Skin epidermis (tissue), 12 donors: ENCODE measurements around the gene NBR1.
"Not testable (repeated sequence)": the region's sequence is repeated elsewhere in the genome, so short reads cannot be mapped to it uniquely, and the experiment has no call there.

Source experiments
- H3K27ac ChIP-seq, 21 experiments: fragments of 200-600 bp; sonication (generic) in 11 of 21; one replicate each; pipeline ENCODE4 v1.5.0; 2020; ENCODE audit warnings: mild to moderate bottlenecking in 3 of 21, inconsistent platforms in 2 of 21, moderate library complexity in 2 of 21
- H3K4me3 ChIP-seq, 7 experiments: fragments of 200-600 bp; sonication (generic) in 2 of 7; one replicate each; pipeline ENCODE4 v1.5.0; 2020; ENCODE audit warnings: inconsistent platforms in 2 of 7, mild to moderate bottlenecking in 2 of 7, moderate library complexity in 1 of 7

The NBR1 gene

GRCh38 chr17:43151880-43152456 lies 19.0 kb upstream of the NBR1 start:
- Histone ChIP-seq H3K4me3 (no peak overlapping the region), H3K27ac (no peak overlapping the region)

GRCh38 chr17:43153197-43153835 lies 17.7 kb upstream of the NBR1 start:
- H3K4me3 ChIP-seq, H3K27ac ChIP-seq: not testable (repeated sequence)

GRCh38 chr17:43155666-43156065 lies 15.3 kb upstream of the NBR1 start:
- H3K4me3 ChIP-seq: no peak overlapping the region

DNA sequence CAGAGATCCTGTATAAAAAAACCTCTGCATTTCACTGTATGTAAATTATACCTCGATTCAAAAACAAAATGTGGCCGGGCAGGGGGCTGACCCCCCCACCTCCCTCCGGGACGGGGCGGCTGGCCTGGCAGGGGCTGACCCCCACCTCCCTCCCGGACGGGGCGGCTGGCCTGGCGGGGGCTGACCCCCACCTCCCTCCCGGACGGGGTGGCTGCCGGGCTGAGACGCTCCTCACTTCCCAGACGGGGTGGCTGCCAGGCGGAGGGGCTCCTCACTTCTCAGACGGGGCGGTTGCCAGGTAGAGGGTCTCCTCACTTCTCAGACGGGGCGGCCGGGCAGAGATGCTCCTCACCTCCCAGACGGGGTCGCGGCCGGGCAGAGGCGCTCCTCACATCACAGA lies 11.8 kb upstream of the NBR1 start:
- not testable (repeated sequence) for H3K27ac ChIP-seq, H3K4me3 ChIP-seq

More at GRCh38 chr17:43155666-43156065, 15.3 kb upstream of the NBR1 start:
- H3K27ac ChIP-seq: no peak overlapping the region

- not testable (repeated sequence) for H3K27ac ChIP-seq, H3K4me3 ChIP-seq
These were observed 11.1 kb upstream of the NBR1 start for GRCh38 chr17:43159957-43160356.

- H3K4me3 ChIP-seq, H3K27ac ChIP-seq: not testable (repeated sequence)
These were observed 5.0 kb upstream of the NBR1 start for GRCh38 chr17:43165971-43166370.

DNA sequence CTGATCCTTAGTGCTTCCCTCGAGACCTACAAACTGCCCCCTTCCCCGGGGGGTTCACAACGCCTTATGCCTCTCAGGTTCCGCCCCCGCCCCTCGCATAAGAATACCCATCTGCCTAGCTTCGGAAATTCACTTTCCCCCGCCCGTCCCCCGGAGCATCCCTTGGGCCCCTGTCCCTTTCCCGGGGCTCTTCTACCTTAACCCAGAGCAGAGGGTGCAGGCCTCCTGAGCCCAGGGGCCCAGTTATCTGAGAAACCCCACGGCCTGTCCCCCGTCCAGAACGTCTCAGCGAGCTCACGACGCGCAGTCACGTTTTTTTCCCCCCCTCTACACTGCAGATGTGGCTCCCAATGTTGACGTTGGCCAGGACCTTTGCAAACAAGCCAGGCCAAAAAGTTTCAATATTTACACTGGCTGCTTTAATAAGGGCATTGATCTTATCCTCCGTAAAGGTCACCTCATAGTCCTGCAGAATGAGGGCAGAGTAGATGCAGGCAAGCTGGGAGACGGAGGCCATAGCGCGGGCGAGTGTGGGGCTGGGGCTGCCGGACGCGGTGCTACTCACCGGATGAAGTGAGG lies 1.4 kb upstream of the NBR1 start:
- Histone ChIP-seq H3K4me3 (peak overlapping the region; percentile 64 to 82 (median 74)), H3K27ac (peak overlapping the region; percentile 7 to 97 (median 94))

DNA sequence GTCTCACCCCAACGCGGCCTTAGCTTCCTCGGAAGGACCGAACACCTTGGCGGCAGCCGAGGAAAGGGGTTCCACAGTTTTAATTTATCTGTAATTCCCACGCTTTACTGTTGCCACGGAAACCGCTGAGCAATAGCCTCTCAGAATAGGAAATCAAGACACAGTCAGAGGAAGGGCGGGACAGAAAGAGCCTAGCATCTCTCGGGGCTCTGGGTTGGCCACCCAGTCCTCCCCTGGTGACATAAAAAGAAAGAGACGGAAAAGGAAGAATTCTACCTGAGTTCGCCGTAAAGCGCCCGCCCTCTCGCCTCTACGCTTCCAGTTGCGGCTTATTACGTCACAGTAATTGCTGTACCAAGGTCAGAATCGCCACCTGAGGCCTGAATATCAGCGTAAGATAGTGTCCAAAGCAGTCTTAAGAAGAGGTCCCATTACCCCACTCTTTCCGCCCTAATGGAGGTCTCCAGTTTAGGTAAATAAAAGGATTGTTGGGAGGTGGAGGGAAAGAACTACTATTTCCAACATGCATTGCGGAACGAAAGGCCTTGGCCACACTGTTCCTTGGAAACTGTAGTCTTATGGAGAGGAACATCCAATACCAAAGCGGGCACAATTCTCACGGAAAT lies 761 bp upstream of the NBR1 start:
- Histone ChIP-seq H3K4me3 (peak overlapping the region; percentile 64 to 82 (median 74)), H3K27ac (peak overlapping the region; percentile 62 to 97 (median 95))

DNA sequence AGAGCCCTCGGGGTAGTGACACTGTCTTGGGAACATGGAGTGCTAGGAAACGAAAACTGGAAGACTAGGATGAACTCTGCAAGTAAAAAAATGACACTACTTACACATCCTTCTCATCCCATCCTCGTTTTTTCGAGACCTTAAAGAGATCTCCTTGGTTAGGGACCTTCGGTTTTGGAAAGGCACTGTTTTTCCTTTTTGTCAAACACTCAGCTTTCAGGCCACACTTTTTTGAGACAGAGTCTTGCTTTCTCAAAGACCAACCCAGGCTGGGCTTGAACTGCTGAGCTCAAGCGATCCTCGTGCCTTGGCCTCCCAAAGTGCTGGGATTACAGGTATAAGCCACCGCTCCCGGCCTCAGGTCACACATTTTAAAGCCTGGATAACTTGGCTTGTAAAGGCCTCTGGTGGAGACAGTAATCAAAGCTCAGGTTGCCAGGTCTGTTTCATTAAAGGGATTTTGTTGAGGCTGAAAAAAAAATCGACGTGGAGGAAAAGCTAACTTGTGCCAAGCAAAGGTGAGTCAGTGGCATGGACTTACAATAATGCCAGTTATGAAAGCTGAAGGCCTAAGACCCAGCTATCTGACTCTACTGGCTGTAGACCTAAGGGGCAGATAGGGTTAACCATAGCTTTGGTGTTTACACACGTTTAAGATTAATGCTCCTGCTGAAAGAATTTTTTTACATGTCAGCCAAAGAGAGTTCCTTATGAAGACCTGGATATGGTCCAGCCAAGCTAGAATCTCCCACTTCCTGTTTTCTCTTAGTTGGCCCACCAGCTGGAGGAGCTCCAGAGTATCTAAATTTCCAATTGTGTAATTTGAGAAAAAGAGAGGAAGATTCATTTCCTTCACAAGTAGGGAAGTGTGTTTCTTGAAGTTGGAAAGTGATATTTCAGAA lies 823 bp downstream of the NBR1 start:
- peak overlapping the region; percentile 64 to 82 (median 74) for H3K4me3 ChIP-seq
- H3K27ac ChIP-seq: peak overlapping the region; percentile 54 to 97 (median 95)

- Histone ChIP-seq H3K27ac (peak overlapping the region in 7 of 21 experiments; percentile 0 to 51 (median 14)), H3K4me3 (no peak overlapping the region)
These were observed 4.5 kb downstream of the NBR1 start for GRCh38 chr17:43175213-43176118.

GRCh38 chr17:43176119-43176570 lies 5.1 kb downstream of the NBR1 start:
- Histone ChIP-seq H3K4me3 (no peak overlapping the region), H3K27ac (peak overlapping the region in 5 of 21 experiments; percentile 9 to 51 (median 36))

DNA sequence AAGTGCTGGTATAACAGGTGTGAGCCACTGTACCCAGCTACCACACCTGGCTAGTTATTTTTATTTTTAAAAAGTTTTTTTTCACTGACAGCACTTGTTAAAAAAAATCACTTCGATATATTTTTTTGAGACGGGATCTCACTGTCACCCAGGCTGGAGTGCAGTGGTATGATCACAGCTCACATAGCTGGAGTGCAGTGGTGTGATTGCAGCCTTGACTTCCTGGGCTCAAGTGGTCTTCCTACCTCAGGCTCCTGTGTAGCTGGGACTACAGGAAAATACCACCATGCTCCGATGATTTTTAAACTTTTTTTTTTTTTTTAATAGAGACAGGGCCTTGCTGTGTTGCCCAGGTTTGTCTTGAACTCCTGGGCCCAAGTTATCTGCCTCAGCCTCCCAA lies 12.9 kb downstream of the NBR1 start:
- Histone ChIP-seq H3K27ac (no peak overlapping the region), H3K4me3 (no peak overlapping the region)

DNA sequence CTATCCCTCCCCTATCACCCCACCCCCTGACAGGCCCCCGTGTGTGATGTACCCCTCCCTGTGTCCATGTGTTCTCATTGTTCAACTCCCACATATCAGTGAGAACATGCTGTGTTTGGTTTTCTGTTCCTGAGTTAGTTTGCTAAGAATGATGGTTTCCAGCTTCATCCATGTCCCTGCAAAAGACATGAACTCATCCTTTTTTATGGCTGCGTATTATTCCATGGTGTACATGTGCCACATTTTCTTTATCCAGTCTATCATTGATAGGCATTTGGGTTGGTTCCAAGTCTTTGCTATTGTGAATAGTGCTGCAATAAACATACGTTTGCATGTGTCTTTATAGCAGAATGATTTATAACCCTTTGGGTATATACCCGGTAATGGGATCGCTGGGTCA lies 15.6 kb downstream of the NBR1 start:
- not testable (repeated sequence) for H3K27ac ChIP-seq

DNA sequence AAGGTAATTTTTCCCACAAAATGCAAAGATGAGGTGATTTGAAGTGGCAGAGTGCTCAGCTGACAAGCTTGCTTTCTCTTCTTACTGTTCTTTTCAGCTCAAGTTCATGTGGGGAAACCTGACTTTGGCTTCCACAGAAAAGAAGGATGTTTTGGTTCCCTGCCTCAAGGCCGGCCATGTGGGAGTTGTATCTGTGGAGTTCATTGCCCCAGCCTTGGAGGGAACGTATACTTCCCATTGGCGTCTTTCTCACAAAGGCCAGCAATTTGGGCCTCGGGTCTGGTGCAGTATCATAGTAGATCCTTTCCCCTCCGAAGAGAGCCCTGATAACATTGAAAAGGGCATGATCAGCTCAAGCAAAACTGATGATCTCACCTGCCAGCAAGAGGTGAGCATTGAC lies 22.2 kb downstream of the NBR1 start:
- Histone ChIP-seq H3K4me3 (no peak overlapping the region), H3K27ac (no peak overlapping the region)

More for the DNA sequence above, 15.6 kb downstream of the NBR1 start:
- H3K4me3 ChIP-seq: not testable (repeated sequence)

DNA sequence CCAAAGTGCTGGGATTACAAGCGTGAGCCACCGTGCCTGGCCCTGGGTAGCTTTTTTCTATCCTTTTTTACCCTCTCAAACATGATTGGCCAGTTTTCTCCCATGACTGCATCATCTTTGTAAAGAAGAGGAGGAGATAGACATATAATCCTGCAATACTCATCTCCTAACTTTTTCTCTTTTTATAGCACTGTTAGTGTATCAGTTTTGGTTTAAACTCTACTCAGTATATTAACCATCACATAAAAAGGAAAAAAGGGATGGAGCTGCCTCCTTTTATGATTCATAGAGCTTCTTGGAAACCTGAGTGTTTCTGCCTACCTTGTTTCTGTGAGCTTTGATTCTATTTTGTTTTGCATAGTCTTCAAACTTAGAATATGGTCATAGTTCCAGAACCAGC lies 28.6 kb downstream of the NBR1 start:
- Histone ChIP-seq H3K27ac (no peak overlapping the region), H3K4me3 (no peak overlapping the region)

GRCh38 chr17:43200127-43200526 lies 29.1 kb downstream of the NBR1 start:
- no peak overlapping the region for H3K4me3 ChIP-seq
- H3K27ac ChIP-seq: no peak overlapping the region

- not testable (repeated sequence) for H3K4me3 ChIP-seq, H3K27ac ChIP-seq
These were observed 32.0 kb downstream of the NBR1 start for GRCh38 chr17:43203013-43203412.

DNA sequence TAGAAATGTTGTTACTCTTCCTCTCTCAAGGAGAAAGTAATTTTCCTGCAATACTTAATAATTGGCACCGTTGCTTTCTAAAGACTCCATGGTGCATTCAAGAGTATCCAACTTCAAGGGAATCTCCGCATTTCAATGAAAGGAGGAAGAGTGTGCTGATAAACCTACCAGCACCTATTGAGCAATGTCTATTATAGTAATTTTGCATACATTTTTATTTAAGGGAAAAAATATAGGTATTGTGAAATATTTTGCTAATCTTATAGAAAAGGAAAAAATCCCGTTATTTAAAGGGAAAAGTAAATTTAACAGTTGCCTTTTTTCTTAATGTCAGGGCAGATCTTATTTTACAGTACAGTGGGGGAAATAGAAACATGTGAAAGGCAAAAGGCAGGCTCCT lies 39.6 kb downstream of the NBR1 start:
- H3K4me3 ChIP-seq: no peak overlapping the region
- H3K27ac ChIP-seq: peak overlapping the region in 19 of 21 experiments; percentile 41 to 91 (median 83)

- H3K4me3 ChIP-seq: peak overlapping the region; percentile 47 to 68 (median 54)
- peak overlapping the region in 20 of 21 experiments; percentile 2 to 91 (median 83) for H3K27ac ChIP-seq
These were observed 40.1 kb downstream of the NBR1 start for GRCh38 chr17:43211123-43211479.
